Measurements from ENCODE around the gene SETD5.

SETD5 gene

DNA sequence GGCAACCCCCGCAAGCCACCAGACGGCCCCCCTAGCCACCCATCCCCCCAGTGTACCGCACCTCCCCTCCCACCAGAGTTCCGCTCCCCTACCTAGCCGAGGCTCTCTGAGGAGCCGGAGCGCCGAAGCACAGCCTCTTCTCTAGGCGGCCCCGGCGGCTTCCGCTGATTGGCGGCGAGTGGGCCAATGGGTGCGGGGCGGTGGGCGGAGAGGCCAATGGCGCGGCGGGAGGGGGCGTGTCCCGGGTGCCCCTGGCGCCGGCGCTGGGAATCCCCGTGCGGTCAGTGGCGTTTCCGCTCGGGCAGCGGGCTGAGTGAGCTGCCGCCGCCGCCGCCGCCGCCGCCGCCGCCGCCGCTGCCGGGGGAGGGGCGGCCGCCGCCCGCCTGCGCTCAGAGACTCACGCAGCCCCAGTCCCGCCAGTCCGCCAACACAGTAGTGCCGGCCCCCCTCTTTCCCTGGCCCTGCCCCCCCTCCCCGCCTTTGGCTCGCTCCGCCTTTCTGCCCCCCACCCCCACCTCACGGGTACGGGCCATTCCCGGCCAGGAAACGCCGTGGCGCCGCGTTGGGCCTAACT lies at the start of gene SETD5:
Gene SETD5 (plus strand): TSS at position 284 of the 574 bp plus-strand sequence. CDS start 31,324 bp downstream, outside the sequence.
- DNase-seq (ENCODE audit: low spot score) = peak; percentile 100

GRCh38 chr3:9347887-9348286 lies 49.5 kb upstream of the SETD5 start:
- DNase-seq (ENCODE audit: low spot score) = no peak

GRCh38 chr3:9349321-9350117 lies 47.9 kb upstream of the SETD5 start:
- no peak for DNase-seq (ENCODE audit: low spot score)

GRCh38 chr3:9351709-9352126 lies 45.7 kb upstream of the SETD5 start:
- no peak for DNase-seq (ENCODE audit: low spot score)

DNA sequence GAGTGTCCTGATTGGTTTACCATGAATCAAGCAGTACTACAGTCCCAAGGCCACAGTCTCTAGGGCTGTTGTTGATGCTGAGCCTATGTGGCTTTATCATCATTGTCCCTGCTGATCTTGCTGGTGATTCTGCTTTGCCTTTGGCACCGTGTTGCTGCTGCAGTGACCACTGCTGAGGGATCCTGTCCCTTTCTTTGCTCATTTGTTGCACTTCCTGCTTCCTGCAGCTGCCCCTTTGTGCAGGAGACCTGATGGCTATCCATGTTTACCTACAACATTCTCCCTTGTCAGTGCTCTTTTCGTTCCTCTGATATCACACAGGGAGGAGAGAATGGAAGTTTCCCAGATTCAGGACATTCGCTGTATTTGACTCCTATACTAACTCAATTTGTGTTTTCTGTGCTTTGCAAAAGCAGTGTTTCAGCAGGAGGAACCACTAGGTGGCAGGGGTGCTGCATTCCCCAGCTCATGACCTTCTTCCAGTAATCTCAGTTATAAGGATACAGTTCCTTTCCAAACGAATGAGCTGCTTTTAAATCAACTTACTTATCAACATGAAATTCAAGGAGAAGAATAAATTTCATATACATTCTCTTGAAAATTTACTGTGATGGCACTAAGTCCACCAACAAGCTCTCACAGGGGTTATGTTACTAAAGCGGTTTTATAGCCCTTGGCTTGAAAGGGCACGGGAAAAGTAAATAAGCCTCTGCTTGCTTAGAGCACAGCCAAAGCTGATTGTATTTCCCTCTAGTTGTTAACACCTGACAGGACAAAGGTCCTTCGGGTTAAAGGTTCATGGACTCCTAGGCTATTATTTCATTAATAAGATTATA lies 44.3 kb upstream of the SETD5 start:
- peak; percentile 66 for DNase-seq (ENCODE audit: low spot score)

DNA sequence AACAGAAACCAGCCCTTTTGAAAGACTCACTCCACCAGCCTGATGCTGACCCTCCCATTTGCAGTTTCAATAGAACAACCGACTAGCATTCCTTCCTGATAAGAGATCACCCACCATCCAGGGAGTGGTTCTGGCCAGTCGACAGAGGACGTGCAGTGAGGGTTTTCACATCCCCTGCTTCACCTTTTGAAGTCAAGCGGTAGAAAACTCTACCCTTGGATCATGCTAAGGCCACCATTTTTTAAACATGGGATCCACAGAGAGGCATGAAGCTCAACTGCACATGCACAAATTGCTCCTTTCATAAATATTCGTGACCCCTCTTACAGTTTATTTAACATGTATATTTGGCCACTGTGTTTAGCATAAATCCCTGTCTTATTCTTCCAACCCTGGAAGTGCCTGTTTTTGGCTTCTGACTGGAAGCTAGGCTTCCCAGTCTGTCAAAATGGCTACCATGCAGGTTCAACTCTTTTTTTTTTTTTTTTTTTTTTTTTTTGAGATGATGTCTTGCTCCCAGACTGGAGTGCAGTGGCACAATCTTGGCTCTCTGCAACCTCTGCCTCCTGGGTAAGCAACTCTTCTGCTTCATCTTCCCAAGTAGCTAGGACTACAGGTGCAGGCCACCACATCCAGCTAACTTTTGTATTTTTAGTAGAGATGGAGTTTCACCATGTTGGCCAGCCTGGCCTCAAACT lies 35.6 kb upstream of the SETD5 start:
- no peak for DNase-seq (ENCODE audit: low spot score)

DNA sequence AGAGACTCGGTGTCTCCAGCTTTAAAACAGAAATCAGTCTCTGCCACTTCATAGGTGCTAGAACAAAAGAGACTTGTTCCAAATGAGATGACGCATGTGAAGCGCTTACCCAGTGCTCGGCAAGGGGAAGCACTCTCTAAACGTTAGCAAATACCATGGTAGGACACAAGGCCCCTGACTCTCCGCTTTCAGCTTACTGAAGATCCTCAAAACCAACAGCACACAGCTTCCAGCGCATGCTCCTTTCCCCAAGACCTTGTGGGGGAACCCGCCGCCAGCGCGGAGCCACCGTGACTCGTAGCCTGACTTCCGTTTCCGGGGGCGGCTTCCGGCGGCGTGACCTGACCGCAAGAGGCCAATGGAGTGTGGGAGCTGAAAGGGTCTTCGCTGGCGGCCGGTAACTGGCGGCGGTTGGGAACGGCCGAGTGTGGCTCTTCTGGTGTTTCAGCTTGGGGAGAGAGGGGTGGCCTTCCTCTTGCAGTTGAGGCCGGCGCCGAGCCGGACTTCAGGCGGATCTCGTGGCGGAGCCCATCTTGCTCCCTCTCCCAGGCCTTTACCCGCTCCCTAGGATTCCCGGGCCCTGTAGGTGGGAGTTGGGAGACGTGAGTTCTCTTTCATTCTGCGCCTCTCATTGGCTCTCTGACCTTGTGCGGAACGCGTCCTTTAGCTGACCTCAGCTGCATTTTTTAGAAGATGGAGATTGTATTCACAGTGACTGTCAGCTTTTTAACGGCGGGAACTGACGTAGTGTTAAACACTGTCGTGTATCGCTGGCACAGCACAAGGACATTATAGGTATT lies 34.5 kb upstream of the SETD5 start, which contains the start of gene THUMPD3:
Gene THUMPD3 (plus strand): TSS at position 324 of the 800 bp plus-strand sequence. CDS start 2,015 bp downstream, outside the sequence.
- peak; percentile 93 for DNase-seq (ENCODE audit: low spot score)

DNA sequence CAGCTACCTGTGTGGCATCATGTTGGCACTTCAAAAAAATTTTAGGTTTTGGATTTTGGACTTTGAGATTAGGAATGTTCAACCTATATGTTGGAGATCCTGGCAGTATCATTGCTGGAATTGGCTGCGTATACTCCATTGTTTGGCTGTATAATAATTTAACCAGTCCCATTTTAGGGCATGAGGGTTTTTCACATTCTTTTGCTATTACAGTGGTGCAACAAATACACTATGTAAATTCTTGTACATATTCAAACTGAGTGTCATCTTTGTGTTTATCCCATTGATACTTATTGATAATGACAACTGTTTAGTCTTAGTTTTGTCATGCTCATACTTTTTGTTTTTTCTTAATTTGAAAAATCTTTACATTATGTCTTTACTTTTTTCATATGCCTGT lies 27.9 kb upstream of the SETD5 start:
- no peak for DNase-seq (ENCODE audit: low spot score)

DNA sequence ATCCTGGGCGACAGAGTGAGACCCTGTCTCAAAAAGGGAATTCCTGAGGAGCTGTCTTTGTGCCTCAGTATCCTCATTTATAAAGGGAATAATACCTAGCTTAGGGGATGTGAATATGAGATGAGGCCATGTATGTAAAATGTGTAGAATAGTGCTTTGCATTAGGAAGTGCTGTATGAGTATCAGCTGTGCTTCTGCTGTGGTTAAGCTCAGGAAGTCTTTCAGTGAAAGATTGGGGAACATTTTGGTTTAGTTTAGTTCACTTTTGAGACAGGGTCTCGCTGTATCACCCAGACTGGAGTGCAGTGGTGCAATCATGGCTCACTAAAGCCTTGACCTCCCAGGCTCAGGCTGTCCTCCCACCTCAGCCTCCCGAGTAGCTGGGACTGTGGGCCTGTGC lies 23.9 kb upstream of the SETD5 start:
- no peak for DNase-seq (ENCODE audit: low spot score)

DNA sequence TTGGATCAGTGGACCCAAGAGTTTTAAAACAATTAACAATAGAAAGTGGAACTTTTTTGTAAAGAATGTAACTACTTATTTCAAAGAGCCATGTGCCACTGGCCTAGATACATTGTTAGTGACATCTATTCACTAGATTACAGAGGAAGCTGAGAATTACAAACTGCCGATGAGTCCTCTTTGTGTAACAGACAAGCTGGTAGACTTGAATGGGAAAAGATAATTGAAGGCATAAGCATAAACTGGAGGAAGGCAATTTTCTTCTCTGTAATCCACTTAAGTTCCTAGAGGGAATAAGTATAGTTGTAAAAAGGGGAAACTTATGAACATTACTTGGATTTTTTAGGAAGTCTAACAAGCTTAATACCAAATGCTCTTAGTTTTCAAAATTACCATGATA lies 19.4 kb upstream of the SETD5 start:
- DNase-seq (ENCODE audit: low spot score) = no peak

GRCh38 chr3:9379327-9379726 lies 18.1 kb upstream of the SETD5 start:
- no peak for DNase-seq (ENCODE audit: low spot score)

DNA sequence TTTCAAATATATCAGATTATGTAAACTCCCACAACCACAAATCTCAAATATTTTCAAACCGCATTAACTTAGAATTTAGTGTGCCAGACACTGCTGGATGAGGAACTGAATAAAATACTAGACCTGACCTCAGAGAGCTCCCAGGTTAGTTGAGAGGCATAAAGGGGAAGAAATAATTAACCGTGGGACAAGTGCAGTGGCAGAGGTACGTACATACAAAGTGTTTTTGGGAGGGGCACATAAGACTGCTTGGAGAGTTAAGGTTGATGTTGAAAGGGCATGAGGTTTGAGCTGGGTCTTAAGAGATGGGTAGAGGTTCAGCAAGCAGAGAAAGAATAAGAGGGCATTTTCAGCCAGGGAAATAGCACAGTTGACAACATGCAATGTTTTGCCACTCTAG lies 17.4 kb upstream of the SETD5 start:
- DNase-seq (ENCODE audit: low spot score) = no peak

- DNase-seq (ENCODE audit: low spot score) = no peak
These were observed 13.1 kb upstream of the SETD5 start for GRCh38 chr3:9384141-9384828.

GRCh38 chr3:9385187-9386077 lies 12.0 kb upstream of the SETD5 start:
- no peak for DNase-seq (ENCODE audit: low spot score)

- no peak for DNase-seq (ENCODE audit: low spot score)
These were observed 11.3 kb upstream of the SETD5 start for GRCh38 chr3:9386078-9386459.

DNA sequence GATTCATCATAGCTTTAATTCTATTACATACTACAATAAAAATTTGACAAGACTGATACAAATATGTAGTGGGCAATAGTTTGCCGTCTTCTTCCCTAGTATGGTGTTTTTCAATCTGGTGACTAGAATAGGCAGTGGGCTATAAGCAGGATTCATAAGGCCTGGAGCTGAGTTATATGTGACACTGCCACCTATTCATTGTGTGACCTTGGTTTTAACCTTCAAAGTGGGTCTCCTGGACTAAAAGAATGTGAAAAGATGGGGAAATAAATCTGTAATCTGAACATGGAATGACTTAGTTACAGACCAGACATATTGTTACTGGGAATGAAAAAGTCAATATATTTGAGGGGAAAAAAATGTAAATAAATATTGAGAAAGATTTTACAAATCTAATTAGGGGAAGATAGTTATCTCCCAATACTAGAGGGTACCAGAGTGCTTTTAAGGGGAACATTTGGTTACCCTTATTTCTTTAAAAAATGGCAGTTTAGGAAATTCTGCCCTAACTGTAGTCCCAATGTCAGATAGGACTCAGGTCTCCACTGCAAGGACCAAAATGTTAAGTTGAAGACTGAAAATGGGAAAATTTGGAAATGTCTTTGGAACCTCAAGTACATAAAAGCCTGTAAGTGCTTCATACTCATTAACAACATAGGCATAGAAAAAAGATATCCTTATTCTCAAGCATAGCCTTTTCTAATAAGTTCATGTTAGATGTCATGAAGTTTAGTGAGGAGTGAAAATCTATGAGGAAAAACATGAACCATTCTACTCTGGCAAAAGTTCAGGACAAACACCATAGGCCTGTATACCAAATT lies 10.7 kb upstream of the SETD5 start:
- no peak for DNase-seq (ENCODE audit: low spot score)

DNA sequence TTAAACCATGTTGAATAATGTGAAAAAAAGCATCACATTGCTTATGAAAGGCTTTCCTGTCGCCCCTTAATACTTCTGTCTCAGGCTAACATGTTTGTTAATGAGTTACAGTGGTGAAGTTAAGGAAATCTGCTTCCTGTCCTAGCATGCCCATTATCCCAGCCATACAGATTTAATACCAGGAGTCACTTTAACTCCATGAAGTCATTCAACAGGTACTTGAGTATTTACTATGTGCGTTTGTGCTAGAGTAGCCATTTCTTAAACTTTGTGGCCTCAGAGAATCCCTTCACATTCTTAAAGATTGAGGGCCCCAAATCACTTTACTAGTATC lies 10.1 kb upstream of the SETD5 start:
- no peak for DNase-seq (ENCODE audit: low spot score)

- no peak for DNase-seq (ENCODE audit: low spot score)
These were observed 9.3 kb upstream of the SETD5 start for GRCh38 chr3:9388142-9388541.
